ENCODE measurements around the gene MAP7.

Gene MAP7

DNA sequence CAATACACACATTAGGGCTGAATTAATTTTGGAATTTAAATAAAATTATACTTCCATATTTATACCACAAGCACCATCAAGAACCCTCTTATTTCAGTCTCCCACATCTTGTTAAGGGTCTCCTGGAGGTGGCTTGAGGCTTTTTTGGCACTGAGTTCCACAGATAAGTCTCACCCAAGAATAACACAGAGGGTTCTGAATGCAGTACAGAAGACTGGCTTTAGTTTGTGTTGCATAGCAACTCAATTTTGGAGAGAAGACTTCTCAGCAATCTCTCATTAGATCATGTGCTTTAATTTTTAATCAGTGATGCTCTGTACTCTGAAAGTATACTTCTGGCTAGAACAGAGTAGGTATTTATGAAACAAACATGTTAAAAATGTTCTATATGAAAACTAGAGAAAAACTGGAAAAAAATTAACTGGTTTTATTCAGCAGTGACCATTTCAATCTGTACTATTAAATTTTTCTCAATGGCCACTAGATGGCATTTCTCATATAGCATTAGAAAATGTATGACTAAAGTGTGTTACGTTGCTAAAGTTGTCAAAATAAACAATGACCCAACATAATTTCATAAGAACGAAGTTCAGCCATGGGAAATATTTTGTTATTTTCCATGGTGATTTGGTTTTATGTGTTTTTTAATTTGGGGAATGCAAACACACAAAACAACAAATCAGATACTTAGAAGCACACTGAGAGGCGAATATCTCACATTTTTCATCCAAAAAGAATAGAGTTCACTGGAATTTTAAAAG lies 32.7 kb upstream of the MAP7 start:
- TF ChIP-seq, protein P1, sequence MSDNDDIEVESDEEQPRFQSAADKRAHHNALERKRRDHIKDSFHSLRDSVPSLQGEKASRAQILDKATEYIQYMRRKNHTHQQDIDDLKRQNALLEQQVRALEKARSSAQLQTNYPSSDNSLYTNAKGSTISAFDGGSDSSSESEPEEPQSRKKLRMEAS (IDR thresholded peaks at IDR 0.05; ENCODE audit: low read depth, low read length): no peak
- TF ChIP-seq POLR2A (IDR thresholded peaks at IDR 0.05; ENCODE audit: extremely low read depth, insufficient read length) (no peak), CTCF (IDR thresholded peaks at IDR 0.05; ENCODE audit: low read depth, low read length) (peak; percentile 24), MYC (IDR thresholded peaks at IDR 0.05; ENCODE audit: low read depth, low read length) (no peak)
- peak; percentile 53 for DNase-seq (ENCODE audit: low read depth)
- no peak overlapping the region for H3K4me3 ChIP-seq (ENCODE audit: low read depth, low read length)

DNA sequence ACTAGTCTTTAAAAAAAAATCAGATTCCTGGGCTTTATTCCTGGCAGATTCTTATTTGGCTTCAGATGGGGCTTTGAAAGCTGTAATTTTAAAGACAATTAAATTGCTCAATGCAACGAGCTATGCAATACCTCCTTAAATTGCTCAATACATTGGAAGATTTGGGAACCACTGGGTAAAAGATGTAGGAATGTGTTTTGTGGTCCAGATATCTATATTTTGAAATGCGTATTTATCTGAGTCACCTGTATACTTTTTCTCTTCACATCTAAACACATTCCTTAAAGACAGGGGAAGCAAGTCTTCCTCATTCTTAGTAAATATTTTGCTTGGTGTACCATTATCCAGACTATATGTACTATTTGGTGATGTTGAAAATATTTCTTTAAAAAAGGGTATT lies 29.6 kb upstream of the MAP7 start:
- TF ChIP-seq, protein P1 (IDR thresholded peaks at IDR 0.05; ENCODE audit: low read depth, low read length): no peak
- TF ChIP-seq CTCF (IDR thresholded peaks at IDR 0.05; ENCODE audit: low read depth, low read length): no peak
- no peak for TF ChIP-seq POLR2A (IDR thresholded peaks at IDR 0.05; ENCODE audit: extremely low read depth, insufficient read length)
- no peak for TF ChIP-seq MYC (IDR thresholded peaks at IDR 0.05; ENCODE audit: low read depth, low read length)
- no peak overlapping the region for H3K4me3 ChIP-seq (ENCODE audit: low read depth, low read length)
- DNase-seq (ENCODE audit: low read depth): no peak

- DNase-seq (ENCODE audit: low read depth): no peak
- TF ChIP-seq CTCF (IDR thresholded peaks at IDR 0.05; ENCODE audit: low read depth, low read length) (no peak), MYC (IDR thresholded peaks at IDR 0.05; ENCODE audit: low read depth, low read length) (no peak)
- no peak overlapping the region for H3K4me3 ChIP-seq (ENCODE audit: low read depth, low read length)
Measured at GRCh38 chr6:136576821-136577220, 26.6 kb upstream of the MAP7 start.

DNA sequence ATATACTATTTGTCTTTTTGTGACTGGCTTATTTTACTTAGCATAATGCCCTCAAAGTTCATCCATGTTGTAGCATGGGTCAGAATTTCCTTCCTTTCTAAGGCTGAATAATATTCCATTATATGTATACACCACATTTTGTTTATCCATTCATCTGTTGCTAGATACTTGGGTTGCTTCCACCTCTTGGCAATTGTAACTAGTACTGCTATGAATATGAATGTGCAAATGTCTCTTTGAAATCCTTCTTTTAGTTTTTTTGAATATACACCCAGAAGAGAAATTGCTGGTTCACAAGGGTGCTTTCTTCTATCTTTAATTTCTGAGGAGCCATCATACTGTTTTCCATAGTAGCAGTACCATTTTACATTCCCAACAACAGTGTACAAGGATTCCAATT lies 21.3 kb upstream of the MAP7 start:
- TF ChIP-seq, protein P1 (IDR thresholded peaks at IDR 0.05; ENCODE audit: low read depth, low read length): no peak
- no peak for TF ChIP-seq POLR2A (IDR thresholded peaks at IDR 0.05; ENCODE audit: extremely low read depth, insufficient read length)
- TF ChIP-seq CTCF (IDR thresholded peaks at IDR 0.05; ENCODE audit: low read depth, low read length): no peak
- TF ChIP-seq MYC (IDR thresholded peaks at IDR 0.05; ENCODE audit: low read depth, low read length): no peak
- H3K4me3 ChIP-seq (ENCODE audit: low read depth, low read length): no peak overlapping the region
- DNase-seq (ENCODE audit: low read depth): no peak

DNA sequence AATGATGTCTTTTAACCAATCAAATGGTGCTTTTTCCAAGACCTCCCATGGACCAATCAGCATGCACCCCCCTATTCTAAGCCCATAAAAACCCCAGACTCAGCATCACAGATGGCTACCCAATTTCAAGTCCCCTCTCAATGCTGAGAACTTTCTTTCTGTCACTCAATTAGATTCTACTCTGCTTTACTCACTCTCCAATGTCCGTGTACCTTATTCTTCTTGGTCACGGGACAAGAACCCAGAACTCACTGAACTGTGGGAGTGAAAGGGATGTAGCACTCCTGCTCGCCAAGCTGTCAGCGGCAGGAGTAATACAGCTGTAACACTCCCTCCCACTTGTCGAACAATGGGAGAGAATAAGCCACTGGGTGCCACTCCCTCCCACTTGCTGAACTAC lies 20.8 kb upstream of the MAP7 start:
- DNase-seq (ENCODE audit: low read depth): no peak
- TF ChIP-seq, protein P1 (IDR thresholded peaks at IDR 0.05; ENCODE audit: low read depth, low read length): no peak
- H3K4me3 ChIP-seq (ENCODE audit: low read depth, low read length): no peak overlapping the region

DNA sequence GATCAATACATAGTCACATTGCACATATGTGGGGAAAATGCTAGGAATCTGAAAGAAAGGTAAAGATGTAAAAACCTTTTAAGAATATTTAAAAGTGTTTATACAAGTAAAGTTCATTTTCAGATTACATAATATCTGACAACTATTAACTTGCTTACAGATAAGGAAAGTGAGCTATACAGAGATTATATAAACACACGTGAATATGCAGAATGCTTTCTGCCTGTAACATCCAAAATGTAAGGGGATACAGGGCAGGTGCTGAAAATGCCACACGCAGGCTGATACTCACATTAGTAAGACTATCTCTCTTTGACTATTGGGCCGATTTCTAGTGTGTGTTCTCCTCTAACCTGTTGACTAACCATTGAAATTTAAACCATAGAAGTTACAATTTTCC lies 17.9 kb upstream of the MAP7 start:
- TF ChIP-seq POLR2A (IDR thresholded peaks at IDR 0.05; ENCODE audit: extremely low read depth, insufficient read length): no peak
- TF ChIP-seq CTCF (IDR thresholded peaks at IDR 0.05; ENCODE audit: low read depth, low read length): no peak
- TF ChIP-seq MYC (IDR thresholded peaks at IDR 0.05; ENCODE audit: low read depth, low read length): no peak
- TF ChIP-seq, protein P1 (IDR thresholded peaks at IDR 0.05; ENCODE audit: low read depth, low read length): no peak
- H3K4me3 ChIP-seq (ENCODE audit: low read depth, low read length): no peak overlapping the region
- DNase-seq (ENCODE audit: low read depth): no peak

Data from NB4 (cell line).